ENCODE data around the gene GUCY1A2.
"Not testable (repeated sequence)": the region's sequence is repeated elsewhere in the genome, so short reads cannot be mapped to it uniquely, and the experiment has no call there.

GUCY1A2 gene

GRCh38 chr11:107018219-107018901 lies at the start of gene GUCY1A2:
Gene GUCY1A2 (minus strand): TSS chr11:107018476. CDS start chr11:107018055, 421 bp downstream.
- DNase-seq = no peak

- DNase-seq = no peak
These were observed 36.1 kb upstream of the GUCY1A2 start for GRCh38 chr11:107054391-107054790.

GRCh38 chr11:107051332-107051731 lies 33.1 kb upstream of the GUCY1A2 start:
- not testable (repeated sequence) for DNase-seq

- not testable (repeated sequence) for DNase-seq
These were observed 32.6 kb upstream of the GUCY1A2 start for GRCh38 chr11:107050899-107051298.

- no peak for DNase-seq
These were observed 31.8 kb upstream of the GUCY1A2 start for GRCh38 chr11:107050121-107050520.

- no peak for DNase-seq
These were observed 26.2 kb upstream of the GUCY1A2 start for GRCh38 chr11:107044503-107044902.

- no peak for DNase-seq
These were observed 25.1 kb upstream of the GUCY1A2 start for GRCh38 chr11:107043242-107044006.

- no peak for DNase-seq
These were observed 24.5 kb upstream of the GUCY1A2 start for GRCh38 chr11:107042748-107043147.

- DNase-seq = no peak
These were observed 22.8 kb upstream of the GUCY1A2 start for GRCh38 chr11:107041088-107041444.

GRCh38 chr11:107040433-107041087 lies 22.3 kb upstream of the GUCY1A2 start:
- DNase-seq = no peak

- no peak for DNase-seq
These were observed 7.4 kb upstream of the GUCY1A2 start for GRCh38 chr11:107025673-107026072.

GRCh38 chr11:107020594-107020993 lies 2.3 kb upstream of the GUCY1A2 start:
- no peak for DNase-seq

GRCh38 chr11:107018902-107019493 lies 722 bp upstream of the GUCY1A2 start:
- DNase-seq = no peak

- DNase-seq = no peak
These were observed 650 bp downstream of the GUCY1A2 start for GRCh38 chr11:107017433-107018218.

GRCh38 chr11:107017104-107017432 lies 1.2 kb downstream of the GUCY1A2 start:
- DNase-seq = no peak

- no peak for DNase-seq
These were observed 3.4 kb downstream of the GUCY1A2 start for GRCh38 chr11:107014871-107015270.

GRCh38 chr11:107011977-107012376 lies 6.3 kb downstream of the GUCY1A2 start:
- no peak for DNase-seq

- no peak for DNase-seq
These were observed 9.1 kb downstream of the GUCY1A2 start for GRCh38 chr11:107009190-107009589.

GRCh38 chr11:107006076-107006833 lies 12.0 kb downstream of the GUCY1A2 start:
- no peak for DNase-seq

GRCh38 chr11:106999196-106999595 lies 19.1 kb downstream of the GUCY1A2 start:
- no peak for DNase-seq

GRCh38 chr11:106998916-106999188 lies 19.4 kb downstream of the GUCY1A2 start:
- DNase-seq = no peak

Data from activated T-cell treated with anti-CD3 and anti-CD28 coated beads for 4 hours (primary cell).